Breast epithelium (tissue), 3 donors: ENCODE results near the gene FSD2.

Experiments used
- CTCF ChIP-seq, 3 donors: fragments of 450-650 bp; IDR thresholded peaks; one replicate each; pipeline ENCODE4 v1.5.1; 2016 to 2017; ENCODE audit warnings: antibody characterized with exemption in 3 of 3, mild to moderate bottlenecking in 3 of 3, moderate library complexity in 3 of 3
- POLR2A ChIP-seq: fragments of 450-650 bp; IDR thresholded peaks from one replicate; pipeline ENCODE4 v1.6.1; 2016; ENCODE audit warnings: antibody characterized with exemption, mild to moderate bottlenecking, moderate library complexity
- POLR2AphosphoS5 ChIP-seq, 3 donors: sonication (generic); formaldehyde crosslinking; IDR thresholded peaks; one replicate each; pipeline ENCODE4 v1.6.1; 2017; ENCODE audit warnings: antibody characterized with exemption in 3 of 3

- TF ChIP-seq CTCF (IDR thresholded peaks at IDR 0.05) (no peak), POLR2AphosphoS5 (IDR thresholded peaks at IDR 0.05) (no peak), POLR2A (no peak)
Observed at GRCh38 chr15:82835391-82835917, 29.6 kb upstream of the FSD2 start.
